Activated B cell treated with CpG ODN at 0.5 μM for 24 hours (primary cell): ENCODE measurements around the gene IL17B. TPM values are rescaled to one million over a fixed set of nuclear protein-coding genes. Genes with fewer than 3 reads are reported as not detected.

Experiments
- ATAC-seq: fragments of 200-7000 bp; cut with Tn5 transposase; one replicate; pipeline ENCODE4 v1.10.0; 2021; ENCODE audit warnings: low read depth, mild to moderate bottlenecking, moderate library complexity
- CTCF ChIA-PET: fragments of 350-600 bp; sonication (Branson Sonifier 250); formaldehyde crosslinking; loops from one replicate; lab custom pipeline; 2021; ENCODE audit warnings: antibody characterized with exemption; lab: Charles Lee
- POLR2A ChIA-PET: fragments of 350-600 bp; sonication (Branson Sonifier 250); formaldehyde crosslinking; loops from one replicate; lab custom pipeline; 2021; ENCODE audit warnings: antibody characterized with exemption; lab: Charles Lee
- DNase-seq: peaks from one replicate; pipeline ENCODE4 v3.0.0; 2022
- H3K27ac Mint-ChIP-seq: one replicate; pipeline ENCODE4 v1.8.0; 2020; ENCODE audit warnings: mixed read lengths
- H3K27me3 Mint-ChIP-seq: one replicate; pipeline ENCODE4 v1.8.0; 2021; ENCODE audit warnings: mixed read lengths
- H3K36me3 Mint-ChIP-seq: one replicate; pipeline ENCODE4 v1.8.0; 2021; ENCODE audit warnings: low read depth, mixed read lengths
- H3K4me1 Mint-ChIP-seq: one replicate; pipeline ENCODE4 v1.8.0; 2021; ENCODE audit warnings: mixed read lengths
- H3K4me3 Mint-ChIP-seq: one replicate; pipeline ENCODE4 v1.8.0; 2020; ENCODE audit warnings: mild to moderate bottlenecking, mixed read lengths
- H3K9me3 Mint-ChIP-seq: one replicate; pipeline ENCODE4 v1.8.0; 2020; ENCODE audit warnings: mixed read lengths
- CTCF ChIP-seq: fragments of 200-600 bp; IDR thresholded peaks from one replicate; pipeline ENCODE4 v1.8.0; 2022; ENCODE audit warnings: antibody characterized with exemption, mild to moderate bottlenecking
- intact Hi-C: fragments of 100-400 bp; cut with micrococcal nuclease; formaldehyde crosslinking; loops from one replicate; pipeline ENCODE4 v1.15.1; 2024
- total RNA-seq: library from RNA; stranded (reverse); gene quantifications from 2 replicates; pipeline ENCODE4 v1.2.3, GENCODE V29; 2022

IL17B gene
- total RNA-seq, 1 donor from 2014 or later = not detected

DNA sequence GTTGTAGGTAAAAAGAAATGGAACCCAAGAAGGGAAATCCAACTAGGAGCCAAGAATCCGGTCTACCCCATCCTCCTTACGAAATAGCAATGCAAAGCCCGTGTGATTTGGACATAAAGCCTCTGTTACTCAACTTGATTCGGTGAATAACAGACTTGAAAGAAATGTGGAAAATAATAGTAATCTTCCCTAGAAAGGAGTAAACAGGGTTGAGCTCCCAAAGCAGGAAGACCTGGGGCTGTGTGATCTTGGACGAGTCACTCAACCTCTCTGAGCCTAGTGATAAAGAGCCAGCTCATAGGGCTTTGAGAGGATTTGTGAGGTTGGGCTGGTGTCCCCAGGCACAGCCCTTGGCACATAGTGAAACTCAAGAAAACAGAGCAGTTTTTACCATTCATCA, 42.7 kb upstream of the IL17B start:
- Mint-ChIP-seq H3K4me3 (no peak overlapping the region), H3K4me1 (no peaks in the 10 kb centered on the region), H3K36me3 (no peaks in the 10 kb centered on the region), H3K27me3 (peaks cover 26% of the 10 kb centered on the region), H3K27ac (no peak overlapping the region), H3K9me3 (no peaks in the 10 kb centered on the region)
- DNase-seq (no peak), ATAC-seq (no peak)
- POLR2A ChIA-PET = no interaction called here
- intact Hi-C loops = no loop called here
- CTCF ChIA-PET = interaction anchor here (0.9 kb wide), 1 partner anchor 22 kb away, joined by 3 read pairs; no protein-coding TSS in a partner anchor
- no peak for TF ChIP-seq CTCF

- Mint-ChIP-seq H3K9me3 (no peaks in the 10 kb centered on the region), H3K36me3 (no peaks in the 10 kb centered on the region), H3K27me3 (peaks cover 26% of the 10 kb centered on the region), H3K27ac (no peak overlapping the region), H3K4me3 (no peak overlapping the region), H3K4me1 (no peaks in the 10 kb centered on the region)
- DNase-seq = no peak
- intact Hi-C loops = no loop called here
- ChIA-PET POLR2A (no interaction called here), CTCF (no interaction called here)
- TF ChIP-seq CTCF = no peak
- no peak for ATAC-seq
These were observed 42.2 kb upstream of the IL17B start for GRCh38 chr5:149421372-149421685.

DNA sequence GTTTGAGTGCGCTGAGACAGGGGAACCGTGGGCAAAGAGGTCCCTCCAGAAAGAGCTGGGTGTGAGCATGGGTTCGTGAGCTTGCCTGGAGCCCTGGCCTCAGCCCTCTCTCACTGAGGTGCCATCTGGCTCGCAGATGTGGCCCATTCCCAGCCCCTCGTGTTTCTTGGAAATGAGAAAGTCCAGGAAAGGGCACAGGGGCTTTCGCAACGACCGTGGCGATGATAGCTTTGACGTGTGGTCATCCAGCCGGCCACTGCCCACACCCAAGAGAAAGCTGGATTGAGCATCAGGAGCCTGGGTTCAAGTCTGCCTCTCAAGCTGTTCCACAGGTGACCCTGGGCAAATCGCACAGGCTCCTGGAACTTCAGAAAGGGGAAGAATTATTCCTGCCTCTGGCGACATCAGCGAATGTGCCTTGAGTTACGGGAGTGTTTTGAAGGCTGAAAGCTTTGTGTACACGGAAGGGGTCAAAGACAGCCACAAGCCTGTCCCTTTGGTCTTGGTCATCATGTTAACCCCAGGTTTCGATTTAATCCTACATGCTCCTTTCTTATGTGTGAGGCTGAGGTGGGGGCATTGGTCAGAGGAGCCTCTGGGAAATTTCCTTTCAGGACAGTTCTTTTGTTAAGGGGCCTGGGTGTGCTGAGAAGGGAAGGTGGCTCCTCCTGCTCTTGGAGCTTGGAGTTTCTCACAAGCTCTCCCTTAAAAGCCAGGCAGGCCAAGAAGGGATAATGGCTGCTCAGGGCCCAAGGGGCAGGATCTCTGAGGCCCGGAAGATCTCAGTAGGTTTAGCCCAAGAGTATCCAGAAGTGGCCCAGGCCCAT, 41.7 kb upstream of the IL17B start:
- no peak overlapping the region for H3K4me3 Mint-ChIP-seq
- H3K27me3 Mint-ChIP-seq = peaks cover 23% of the 10 kb centered on the region
- H3K4me1 Mint-ChIP-seq = no peaks in the 10 kb centered on the region
- CTCF ChIA-PET = no interaction called here
- H3K9me3 Mint-ChIP-seq = no peaks in the 10 kb centered on the region
- intact Hi-C loops = no loop called here
- no peak for DNase-seq
- TF ChIP-seq CTCF = no peak
- no peak overlapping the region for H3K27ac Mint-ChIP-seq
- no peak for ATAC-seq
- H3K36me3 Mint-ChIP-seq = no peaks in the 10 kb centered on the region
- POLR2A ChIA-PET = no interaction called here

- POLR2A ChIA-PET = interaction anchor here (0.6 kb wide), 1 partner anchor 48 kb away, joined by 6 read pairs; no protein-coding TSS in a partner anchor
- H3K4me3 Mint-ChIP-seq = no peak overlapping the region
- no peaks in the 10 kb centered on the region for H3K36me3 Mint-ChIP-seq
- H3K27me3 Mint-ChIP-seq = peaks cover 22% of the 10 kb centered on the region
- CTCF ChIA-PET = no interaction called here
- ATAC-seq (no peak), DNase-seq (no peak)
- H3K27ac Mint-ChIP-seq = no peak overlapping the region
- H3K9me3 Mint-ChIP-seq = no peaks in the 10 kb centered on the region
- intact Hi-C loops = no loop called here
- no peaks in the 10 kb centered on the region for H3K4me1 Mint-ChIP-seq
- no peak for TF ChIP-seq CTCF
These were observed 40.9 kb upstream of the IL17B start for GRCh38 chr5:149419859-149420544.

DNA sequence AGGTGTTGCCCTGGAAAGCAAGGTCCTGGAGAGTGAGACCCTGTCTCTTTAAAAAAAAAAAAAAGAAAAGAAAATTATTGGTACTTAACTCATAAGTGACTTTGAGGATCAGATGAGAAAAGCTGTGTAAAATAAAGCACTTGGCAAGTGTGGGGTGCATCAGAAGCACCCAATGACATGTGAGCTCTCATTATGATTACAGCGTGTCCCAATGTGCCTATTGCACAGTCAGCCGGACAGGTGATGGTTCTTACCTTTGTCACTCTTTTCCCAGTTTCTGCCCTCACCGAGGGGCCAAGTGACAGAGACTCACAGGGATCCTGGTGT, 40.4 kb upstream of the IL17B start:
- POLR2A ChIA-PET = no interaction called here
- CTCF ChIA-PET = no interaction called here
- Mint-ChIP-seq H3K4me1 (no peaks in the 10 kb centered on the region), H3K27me3 (peaks cover 20% of the 10 kb centered on the region), H3K36me3 (no peaks in the 10 kb centered on the region), H3K27ac (no peak overlapping the region), H3K9me3 (no peaks in the 10 kb centered on the region), H3K4me3 (no peak overlapping the region)
- ATAC-seq (no peak), DNase-seq (no peak)
- no peak for TF ChIP-seq CTCF
- intact Hi-C loops = no loop called here
